ENCODE results near the gene AGMO.

Gene AGMO

DNA sequence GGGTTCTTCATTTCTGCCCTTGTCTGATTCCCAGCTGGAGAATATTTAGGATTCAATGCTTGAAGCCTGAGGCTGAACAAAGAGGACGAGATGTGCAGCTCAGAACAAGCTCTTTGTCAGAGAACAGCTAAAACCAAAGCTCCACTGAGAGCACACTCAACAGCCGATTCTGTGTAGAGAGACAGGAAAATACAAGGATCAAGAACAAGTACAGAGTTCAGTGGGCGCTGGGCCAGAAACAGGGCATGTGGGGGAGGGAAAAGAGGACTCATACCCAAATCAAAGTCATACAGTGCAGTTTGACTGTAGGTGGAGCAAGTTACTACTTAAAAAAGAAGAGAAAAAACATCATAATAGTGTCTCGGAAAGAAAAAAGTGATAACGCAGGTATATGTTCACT, at the start of gene AGMO:
Gene AGMO (minus strand): TSS at position 181 of the 400 bp plus-strand sequence.
- no peaks in the 10 kb centered on the region for H3K9me3 Mint-ChIP-seq
- no peaks in the 10 kb centered on the region for H3K27me3 Mint-ChIP-seq (ENCODE audit: low read depth)
- H3K4me1 Mint-ChIP-seq: peaks cover 6% of the 10 kb centered on the region
- no peaks in the 10 kb centered on the region for H3K36me3 Mint-ChIP-seq (ENCODE audit: low read depth)
- H3K27ac Mint-ChIP-seq: peak within 1 kb of the TSS; percentile 64 to 79 (median 71)
- H3K4me3 Mint-ChIP-seq: peak within 1 kb of the TSS in 1 of 3 experiments; percentile 8
- TF ChIP-seq, protein P1, sequence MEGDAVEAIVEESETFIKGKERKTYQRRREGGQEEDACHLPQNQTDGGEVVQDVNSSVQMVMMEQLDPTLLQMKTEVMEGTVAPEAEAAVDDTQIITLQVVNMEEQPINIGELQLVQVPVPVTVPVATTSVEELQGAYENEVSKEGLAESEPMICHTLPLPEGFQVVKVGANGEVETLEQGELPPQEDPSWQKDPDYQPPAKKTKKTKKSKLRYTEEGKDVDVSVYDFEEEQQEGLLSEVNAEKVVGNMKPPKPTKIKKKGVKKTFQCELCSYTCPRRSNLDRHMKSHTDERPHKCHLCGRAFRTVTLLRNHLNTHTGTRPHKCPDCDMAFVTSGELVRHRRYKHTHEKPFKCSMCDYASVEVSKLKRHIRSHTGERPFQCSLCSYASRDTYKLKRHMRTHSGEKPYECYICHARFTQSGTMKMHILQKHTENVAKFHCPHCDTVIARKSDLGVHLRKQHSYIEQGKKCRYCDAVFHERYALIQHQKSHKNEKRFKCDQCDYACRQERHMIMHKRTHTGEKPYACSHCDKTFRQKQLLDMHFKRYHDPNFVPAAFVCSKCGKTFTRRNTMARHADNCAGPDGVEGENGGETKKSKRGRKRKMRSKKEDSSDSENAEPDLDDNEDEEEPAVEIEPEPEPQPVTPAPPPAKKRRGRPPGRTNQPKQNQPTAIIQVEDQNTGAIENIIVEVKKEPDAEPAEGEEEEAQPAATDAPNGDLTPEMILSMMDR (IDR thresholded peaks at IDR 0.05; ENCODE audit: unreplicated experiment in 3 of 3): no peak

DNA sequence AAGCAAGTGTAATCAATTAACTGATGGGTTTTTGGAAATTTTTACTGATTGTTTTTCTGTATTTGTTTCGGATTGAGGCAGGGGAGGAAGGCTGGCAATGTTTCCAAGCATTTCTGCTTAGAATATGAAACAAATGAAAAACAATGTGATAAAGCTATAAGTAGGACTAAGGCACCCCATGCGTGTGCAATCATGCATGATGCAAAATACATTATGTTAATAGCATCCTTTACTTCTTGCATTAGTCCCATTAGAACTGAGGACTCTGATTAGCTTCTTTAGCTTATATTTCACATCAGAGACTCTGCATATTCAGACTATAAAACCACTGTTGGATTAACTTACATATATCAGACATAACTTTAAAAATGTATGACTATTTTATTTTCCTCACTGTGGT, 48.7 kb upstream of the AGMO start:
- H3K27ac Mint-ChIP-seq: no peak overlapping the region
- no peak overlapping the region for H3K4me3 Mint-ChIP-seq
- H3K4me1 Mint-ChIP-seq: no peaks in the 10 kb centered on the region
- H3K27me3 Mint-ChIP-seq (ENCODE audit: low read depth): peaks cover 4% of the 10 kb centered on the region
- H3K9me3 Mint-ChIP-seq: no peaks in the 10 kb centered on the region
- TF ChIP-seq, protein P1 (IDR thresholded peaks at IDR 0.05; ENCODE audit: unreplicated experiment in 3 of 3): no peak
- H3K36me3 Mint-ChIP-seq (ENCODE audit: low read depth): no peaks in the 10 kb centered on the region

DNA sequence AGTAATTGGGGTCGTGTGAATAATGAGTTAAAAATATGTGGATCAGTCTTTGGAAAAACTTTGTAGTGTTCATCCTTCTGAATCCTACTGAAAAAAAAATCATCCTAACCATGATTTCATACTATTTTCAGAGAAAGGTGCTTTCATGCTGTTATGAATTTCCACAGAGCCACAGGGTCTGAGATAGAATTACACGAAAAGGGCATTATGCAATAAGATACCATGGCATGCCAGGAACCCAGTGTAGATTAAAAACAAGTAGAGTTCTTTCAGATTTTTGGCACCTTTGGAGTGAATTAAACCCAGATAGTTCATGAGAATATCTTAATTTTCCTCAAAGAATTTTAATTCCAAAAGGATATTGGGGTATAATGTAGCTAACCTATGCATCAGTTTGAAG, 47.5 kb upstream of the AGMO start:
- Mint-ChIP-seq H3K9me3 (no peaks in the 10 kb centered on the region), H3K36me3 (ENCODE audit: low read depth) (no peaks in the 10 kb centered on the region), H3K4me1 (no peaks in the 10 kb centered on the region), H3K4me3 (no peak overlapping the region), H3K27ac (no peak overlapping the region), H3K27me3 (ENCODE audit: low read depth) (peaks cover 4% of the 10 kb centered on the region)
- TF ChIP-seq, protein P1 (IDR thresholded peaks at IDR 0.05; ENCODE audit: unreplicated experiment in 3 of 3): no peak

DNA sequence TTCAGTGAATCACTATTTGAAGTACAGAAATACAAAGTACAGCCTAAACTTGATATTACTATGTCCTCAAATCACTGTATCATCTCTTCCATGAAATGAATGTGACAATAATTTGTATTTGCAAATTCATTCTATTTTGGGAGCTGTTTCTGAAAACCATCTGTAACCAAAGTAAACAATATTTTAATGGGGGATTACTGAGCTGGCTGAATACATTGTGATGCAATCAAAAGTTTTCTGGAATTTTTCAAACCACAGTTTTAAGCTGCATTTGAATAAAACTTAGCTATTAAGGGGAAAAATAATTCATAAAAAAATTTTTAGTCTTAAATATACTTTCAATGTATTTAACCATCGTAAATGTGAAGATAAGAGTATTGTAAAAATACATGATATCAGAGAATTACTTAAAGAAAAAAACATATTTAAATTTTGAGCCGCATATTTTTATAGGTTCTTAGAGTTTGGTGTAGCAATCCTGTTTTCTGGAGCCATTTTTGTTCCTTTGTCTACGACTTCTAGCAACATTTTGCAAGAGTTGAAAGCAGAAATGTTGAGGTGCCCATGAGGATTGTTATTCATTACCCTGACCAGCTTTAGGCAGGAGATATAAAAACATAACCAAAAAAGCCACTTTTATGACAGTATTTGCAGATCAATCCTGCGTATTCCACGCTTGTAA, 45.9 kb upstream of the AGMO start:
- no peaks in the 10 kb centered on the region for H3K36me3 Mint-ChIP-seq (ENCODE audit: low read depth)
- H3K4me3 Mint-ChIP-seq: no peak overlapping the region
- H3K4me1 Mint-ChIP-seq: no peaks in the 10 kb centered on the region
- peaks cover 4% of the 10 kb centered on the region for H3K27me3 Mint-ChIP-seq (ENCODE audit: low read depth)
- no peaks in the 10 kb centered on the region for H3K9me3 Mint-ChIP-seq
- TF ChIP-seq, protein P1 (IDR thresholded peaks at IDR 0.05; ENCODE audit: unreplicated experiment in 3 of 3): no peak
- no peak overlapping the region for H3K27ac Mint-ChIP-seq

DNA sequence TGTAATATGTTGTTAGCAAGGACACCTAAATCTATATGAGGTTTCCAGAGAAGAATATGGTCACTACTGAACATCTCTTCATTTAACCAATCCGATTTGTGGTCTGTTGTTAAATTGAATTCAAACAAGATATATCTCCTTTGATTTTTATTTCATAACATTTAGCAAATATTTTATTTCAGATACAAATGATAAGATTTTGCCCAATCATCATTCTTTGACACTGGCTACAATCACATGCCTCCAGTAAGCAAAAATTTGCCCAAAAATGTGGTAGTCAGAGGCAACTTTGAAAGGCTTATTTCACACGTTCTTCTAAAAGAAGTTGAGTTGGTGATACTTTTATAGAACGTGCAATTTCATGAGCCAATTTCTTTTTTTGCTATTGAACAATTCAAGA, 44.7 kb upstream of the AGMO start:
- TF ChIP-seq, protein P1 (IDR thresholded peaks at IDR 0.05; ENCODE audit: unreplicated experiment in 3 of 3): no peak
- no peak overlapping the region for H3K27ac Mint-ChIP-seq
- H3K27me3 Mint-ChIP-seq (ENCODE audit: low read depth): no peaks in the 10 kb centered on the region
- no peaks in the 10 kb centered on the region for H3K9me3 Mint-ChIP-seq
- H3K4me3 Mint-ChIP-seq: no peak overlapping the region
- no peaks in the 10 kb centered on the region for H3K36me3 Mint-ChIP-seq (ENCODE audit: low read depth)
- H3K4me1 Mint-ChIP-seq: peaks cover 5% of the 10 kb centered on the region

DNA sequence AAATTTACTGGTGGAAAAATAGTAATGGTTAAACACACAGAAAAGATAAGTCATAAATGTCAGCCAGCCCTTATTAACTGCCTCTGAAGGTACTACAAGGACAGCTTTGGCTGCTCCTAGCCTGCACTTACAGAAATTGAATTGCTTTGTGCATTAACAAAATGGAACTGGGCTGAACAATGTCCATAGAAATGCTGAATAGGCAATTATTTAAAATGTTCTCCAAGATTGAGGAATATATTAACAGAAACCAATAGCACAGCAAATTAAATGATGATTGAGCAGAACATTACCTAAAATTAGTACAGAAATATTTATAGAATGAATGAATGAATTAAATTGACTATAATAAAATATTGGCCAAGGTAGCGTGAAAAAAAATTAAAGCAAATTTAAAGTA, 42.4 kb upstream of the AGMO start:
- TF ChIP-seq, protein P1 (IDR thresholded peaks at IDR 0.05; ENCODE audit: unreplicated experiment in 3 of 3): no peak
- no peaks in the 10 kb centered on the region for H3K36me3 Mint-ChIP-seq (ENCODE audit: low read depth)
- no peaks in the 10 kb centered on the region for H3K9me3 Mint-ChIP-seq
- peaks cover 5% of the 10 kb centered on the region for H3K4me1 Mint-ChIP-seq
- no peak overlapping the region for H3K4me3 Mint-ChIP-seq
- no peaks in the 10 kb centered on the region for H3K27me3 Mint-ChIP-seq (ENCODE audit: low read depth)
- no peak overlapping the region for H3K27ac Mint-ChIP-seq
